GM18907 (cell line): ENCODE measurements around the gene BMP6.
A peak's percentile ranks its signal among the peaks of the same experiment; 100 is the strongest.

Experiments
- ATAC-seq: cut with Tn5 transposase; IDR thresholded peaks from one replicate; pipeline ENCODE4 v1.9.1; 2021; ENCODE audit warnings: mild to moderate bottlenecking, moderate library complexity; ENCODE audit not compliant: unreplicated experiment

The BMP6 gene

GRCh38 chr6:7747016-7747415 is 21.1 kb downstream of the BMP6 start:
- no peak for ATAC-seq

- ATAC-seq, result no peak
Measured at GRCh38 chr6:7747433-7747832, 21.5 kb downstream of the BMP6 start.

- no peak for ATAC-seq
Measured at GRCh38 chr6:7747901-7748504, 22.1 kb downstream of the BMP6 start.

- ATAC-seq, result no peak
Measured at GRCh38 chr6:7749478-7749877, 23.6 kb downstream of the BMP6 start.

- no peak for ATAC-seq
Measured at GRCh38 chr6:7750197-7750596, 24.3 kb downstream of the BMP6 start.

DNA sequence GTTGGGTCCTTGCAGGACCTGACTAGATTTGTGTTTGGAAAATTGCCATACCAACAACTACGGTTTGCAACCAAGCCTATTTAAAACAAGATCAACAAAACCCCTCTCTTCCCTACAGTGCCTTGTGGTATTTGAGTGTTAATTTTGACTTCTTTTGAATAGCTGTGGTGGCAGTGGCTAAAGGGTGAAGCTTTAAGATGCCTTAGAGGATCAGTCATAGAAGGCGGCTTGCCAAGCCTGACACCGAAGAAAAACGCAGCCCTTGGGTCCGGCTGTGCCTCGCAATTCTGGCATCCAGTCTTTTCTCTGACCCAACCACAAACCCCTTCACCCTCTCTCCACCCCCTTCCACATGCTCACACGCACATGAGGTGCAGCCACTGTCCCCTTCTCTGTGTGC is 32.6 kb downstream of the BMP6 start:
- no peak for ATAC-seq

- no peak for ATAC-seq
Measured at GRCh38 chr6:7759320-7759719, 33.4 kb downstream of the BMP6 start.

DNA sequence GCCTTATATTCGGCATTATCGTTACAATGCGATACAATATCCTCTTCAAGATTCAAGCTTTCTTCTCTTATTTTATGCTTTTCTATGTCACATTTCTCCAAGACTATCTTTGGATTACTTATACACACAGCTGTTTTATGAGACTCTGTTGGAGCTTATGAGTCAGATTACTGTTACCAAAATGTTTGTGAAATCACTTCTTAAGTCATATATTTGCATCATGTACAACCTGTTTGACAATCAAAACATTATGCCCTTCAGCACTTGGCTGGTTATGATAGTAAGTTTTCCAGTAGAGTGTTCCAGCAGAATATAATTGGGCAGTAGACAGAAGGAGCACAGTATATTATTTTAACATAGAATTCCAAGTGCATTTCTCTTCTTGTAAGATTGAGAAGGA is 35.2 kb downstream of the BMP6 start:
- no peak for ATAC-seq

DNA sequence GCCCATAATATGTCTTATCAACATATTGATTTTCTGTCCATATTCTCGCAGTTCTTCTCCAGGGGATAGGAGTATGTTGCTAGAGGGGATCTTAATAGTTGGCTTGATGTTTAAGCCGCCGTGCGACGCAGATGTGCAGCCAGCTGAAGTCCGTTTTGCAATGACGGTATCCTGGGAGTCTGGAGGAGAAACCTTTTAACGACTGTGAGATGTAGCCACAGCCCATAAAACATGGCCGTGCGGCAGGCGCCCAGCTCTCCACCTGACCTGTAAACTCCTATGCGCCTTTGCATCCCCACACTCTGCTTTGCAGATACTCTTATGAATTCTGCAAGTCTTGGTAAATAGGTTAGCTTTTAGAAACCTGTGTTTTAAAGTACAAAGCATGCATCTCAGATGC is 36.9 kb downstream of the BMP6 start:
- ATAC-seq, result no peak

DNA sequence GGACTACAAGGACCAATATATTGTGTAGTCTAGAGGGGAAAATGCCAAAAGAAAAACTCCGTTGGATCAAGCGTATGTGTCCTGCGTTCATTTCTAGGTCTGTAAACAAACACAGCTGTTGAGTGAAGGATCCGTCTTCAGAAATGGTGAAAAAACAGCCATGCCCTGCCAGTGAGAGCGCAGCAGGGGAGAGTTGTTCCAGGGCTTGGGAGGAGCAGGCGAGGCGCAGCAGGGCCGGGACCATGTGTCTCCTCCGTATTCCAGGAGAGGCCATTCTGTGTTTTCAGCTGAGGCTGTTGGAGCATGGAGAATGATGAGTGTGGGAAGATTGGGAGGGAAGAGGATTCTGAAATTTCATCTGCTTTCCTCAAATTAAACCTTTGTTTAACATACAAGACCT is 38.0 kb downstream of the BMP6 start:
- no peak for ATAC-seq

DNA sequence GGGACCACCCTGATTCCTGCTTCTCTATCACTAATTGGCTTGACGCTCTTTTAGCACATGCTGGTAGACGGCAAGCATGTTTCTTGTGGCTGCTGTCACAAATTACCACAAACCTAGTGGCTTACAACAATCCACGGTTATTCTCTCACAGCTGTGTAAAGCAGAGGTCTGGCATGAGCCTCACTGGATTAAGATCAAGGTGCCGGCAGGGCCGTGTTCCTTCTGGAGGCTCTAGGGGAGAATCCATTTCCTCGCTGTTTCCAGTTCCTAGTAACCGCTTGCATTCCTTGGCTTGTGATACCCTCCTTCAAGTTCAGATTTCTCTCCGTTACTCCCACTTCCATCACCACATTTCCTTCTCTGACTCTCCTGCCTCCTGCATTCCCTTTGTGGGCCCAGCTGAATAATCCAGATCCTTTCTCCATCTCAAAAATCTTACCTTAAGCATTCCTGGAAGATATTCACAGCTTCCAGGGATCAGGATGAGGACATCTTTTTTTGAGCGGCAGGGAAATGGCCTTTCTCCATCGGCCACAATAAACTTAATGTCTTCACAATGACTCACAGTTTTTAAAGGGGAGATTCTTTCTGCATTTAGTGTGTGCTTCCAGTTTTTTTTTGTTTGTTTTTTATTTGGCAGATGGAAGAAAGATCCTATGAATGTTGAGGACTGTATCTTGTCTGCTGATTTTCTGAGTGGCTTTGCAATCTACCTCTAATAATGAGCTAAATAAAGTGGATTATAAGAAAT is 39.9 kb downstream of the BMP6 start:
- no peak for ATAC-seq

DNA sequence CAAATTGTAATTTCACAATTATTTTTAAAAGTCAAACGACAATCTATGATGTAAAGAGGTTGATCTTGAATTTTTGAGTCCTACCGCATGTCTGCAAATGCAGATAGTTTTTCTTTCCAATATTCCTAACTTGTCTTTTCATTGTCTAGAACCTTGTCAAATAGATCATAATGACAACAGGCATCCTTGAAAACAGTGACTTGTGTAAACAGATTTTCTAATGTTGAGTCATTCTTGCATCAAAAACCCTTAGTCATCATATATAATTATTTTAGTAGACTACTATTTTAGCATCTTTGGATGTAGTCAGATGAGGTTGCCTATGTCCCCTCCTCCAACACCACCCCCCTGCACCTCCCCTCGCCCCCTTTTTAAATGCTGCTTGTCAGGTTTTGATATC is 43.8 kb downstream of the BMP6 start:
- ATAC-seq, result no peak

DNA sequence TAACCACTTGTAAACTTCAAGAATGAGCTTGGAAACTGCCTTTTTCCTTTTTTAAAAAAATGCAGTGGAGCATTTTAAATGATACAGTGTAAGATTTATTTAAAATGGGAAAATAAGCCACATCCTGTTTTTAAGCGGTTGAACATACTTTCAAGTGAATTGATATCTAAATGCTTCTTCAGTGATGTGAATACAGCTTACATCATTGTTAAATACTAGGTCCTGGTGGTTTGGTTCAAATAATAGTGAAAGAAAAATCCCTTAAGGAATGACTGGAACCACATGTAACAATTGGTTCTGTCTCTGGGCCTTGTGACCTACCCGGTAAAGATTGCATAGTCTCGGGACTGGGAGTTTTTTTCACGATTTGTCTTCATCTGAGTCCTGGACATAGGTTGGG is 44.2 kb downstream of the BMP6 start:
- ATAC-seq, result no peak

DNA sequence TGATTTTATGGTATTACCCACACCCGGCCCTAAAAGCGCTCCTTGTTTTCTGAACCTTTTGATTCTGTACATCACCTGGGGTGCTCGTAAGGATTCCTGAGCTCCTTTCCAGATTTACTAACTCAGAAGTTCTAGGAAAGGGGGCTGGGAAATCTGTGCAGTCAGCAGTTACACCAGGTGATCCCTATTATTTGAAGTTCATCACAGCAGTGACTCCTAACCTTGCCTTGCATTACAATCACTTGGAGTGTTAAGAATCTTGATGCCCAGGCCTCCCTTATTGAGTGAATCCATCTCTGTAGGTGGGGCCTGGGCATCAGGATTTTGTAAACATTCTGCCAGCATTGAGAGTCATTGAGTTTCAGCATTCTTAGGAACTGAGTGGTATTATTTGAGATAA is 44.7 kb downstream of the BMP6 start:
- ATAC-seq, result no peak

GRCh38 chr6:7773322-7773721 is 47.4 kb downstream of the BMP6 start:
- ATAC-seq, result no peak

- no peak for ATAC-seq
Measured at GRCh38 chr6:7773914-7774313, 48.0 kb downstream of the BMP6 start.

DNA sequence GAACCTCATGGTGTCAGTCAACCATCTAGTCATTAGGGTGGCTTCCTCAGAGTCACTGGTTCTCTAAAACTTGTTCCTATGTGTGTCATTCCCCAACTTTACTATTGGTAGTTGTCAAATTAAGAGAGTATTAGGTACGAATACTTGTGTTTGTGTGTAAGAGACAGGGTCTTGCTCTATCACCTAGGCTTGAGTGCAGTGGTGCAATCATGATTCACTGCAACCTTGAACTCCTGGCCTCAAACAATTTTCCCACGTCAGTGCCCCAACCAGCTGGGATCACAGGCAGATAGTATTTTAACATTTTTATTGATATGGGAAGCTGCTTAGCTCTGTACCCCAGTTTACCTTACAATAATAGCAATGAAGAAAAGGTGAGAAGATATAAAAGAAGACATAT is 50.6 kb downstream of the BMP6 start:
- no peak for ATAC-seq

- ATAC-seq, result no peak
Measured at GRCh38 chr6:7777074-7777473, 51.2 kb downstream of the BMP6 start.

GRCh38 chr6:7781240-7781639 is 55.3 kb downstream of the BMP6 start:
- no peak for ATAC-seq

DNA sequence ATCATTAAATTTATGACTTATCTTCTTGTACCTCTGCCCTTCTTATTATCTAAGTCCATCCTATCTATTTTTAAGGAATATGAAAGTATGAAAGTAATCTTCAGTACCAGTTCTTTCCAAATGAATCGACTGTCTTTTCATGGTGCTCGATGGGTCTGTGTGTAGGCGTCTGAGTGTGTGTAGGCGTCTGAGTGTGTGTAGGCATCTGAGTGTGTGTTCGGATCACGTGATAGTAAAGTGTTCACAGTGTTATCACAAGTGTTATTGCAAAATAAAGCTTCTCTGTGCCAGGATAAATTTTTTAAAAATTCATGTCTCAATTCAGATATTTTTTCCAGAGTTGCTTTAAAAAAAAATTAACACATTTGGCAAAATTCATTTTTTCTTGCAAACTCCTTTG is 58.3 kb downstream of the BMP6 start:
- ATAC-seq, result no peak

DNA sequence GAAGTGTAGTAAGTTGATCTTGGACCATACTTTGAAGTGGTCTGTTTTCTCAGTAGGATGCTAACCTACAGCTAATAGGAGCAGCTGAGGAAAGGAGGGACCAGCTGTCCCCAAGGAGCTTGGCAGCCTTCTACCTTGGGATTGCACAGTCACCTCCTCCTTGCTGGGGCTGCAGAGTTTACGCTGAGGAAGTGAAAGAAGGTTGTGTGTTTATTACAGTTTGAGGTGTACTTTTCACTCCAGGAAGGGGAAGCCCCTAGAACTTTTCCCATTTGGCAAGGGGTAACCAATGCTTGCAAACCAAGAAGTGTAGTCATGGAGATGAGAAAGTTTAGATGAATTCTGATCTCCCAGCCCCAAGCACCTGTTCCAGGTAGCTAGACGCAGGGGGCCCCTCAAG is 58.8 kb downstream of the BMP6 start:
- peak; percentile 53 for ATAC-seq

- no peak for ATAC-seq
Measured at GRCh38 chr6:7785243-7786035, 59.5 kb downstream of the BMP6 start.
